Measurements from ENCODE around the gene DCUN1D1.
"Not testable (repeated sequence)": the region's sequence is repeated elsewhere in the genome, so short reads cannot be mapped to it uniquely, and the experiment has no call there.

DCUN1D1 gene

GRCh38 chr3:182980204-182981037 is at the start of gene DCUN1D1:
DCUN1D1 (minus strand) TSS chr3:182980538; CDS start chr3:182980489, 49 bp downstream.
- peak; percentile 77 for DNase-seq

DNA sequence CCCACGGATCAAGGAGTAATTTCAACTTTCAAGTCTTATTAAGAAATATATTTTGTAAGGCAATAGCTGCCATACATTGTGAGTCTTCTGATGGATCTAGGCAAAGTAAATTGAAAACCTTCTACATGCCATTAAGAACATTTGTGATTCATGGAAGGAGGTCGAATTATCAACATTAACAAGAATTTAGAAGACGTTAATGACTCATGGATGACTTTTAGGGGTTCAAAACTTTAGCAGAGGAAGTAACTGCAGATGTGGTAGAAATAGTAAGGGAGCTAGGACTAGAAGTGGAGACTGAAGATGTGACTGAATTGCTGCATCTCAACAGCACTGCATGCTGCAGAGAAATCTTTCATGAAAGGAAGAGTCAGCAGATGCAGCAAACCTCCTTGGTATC is 48.1 kb upstream of the DCUN1D1 start:
- DNase-seq = no peak

- DNase-seq = no peak
Measured at GRCh38 chr3:183027276-183027675, 46.9 kb upstream of the DCUN1D1 start.

DNA sequence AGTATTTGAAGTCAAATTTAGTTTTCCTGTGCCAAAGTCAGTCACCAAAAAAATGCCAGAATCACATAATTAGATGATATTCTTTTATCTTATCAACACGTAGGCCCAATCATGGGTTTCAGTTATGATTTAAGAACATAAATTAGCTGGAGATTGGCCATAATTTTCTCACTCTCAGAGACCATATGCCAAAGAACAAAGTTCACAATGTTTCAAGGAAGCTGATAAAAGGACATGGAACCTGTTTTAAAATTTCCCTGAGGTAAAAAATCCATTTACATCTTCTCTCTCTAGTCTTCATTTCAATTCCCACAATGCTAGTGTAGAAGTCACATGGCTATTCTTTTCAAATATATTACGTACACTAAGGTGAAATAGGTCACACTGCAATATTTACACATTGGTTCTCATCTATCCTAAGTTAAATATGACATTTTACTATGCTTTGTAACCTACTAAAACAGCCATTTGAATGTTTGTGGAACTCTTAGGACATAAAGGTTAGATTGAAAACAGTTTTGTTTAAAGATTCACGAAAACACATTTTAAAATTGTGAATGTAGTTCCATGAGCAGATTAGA is 42.7 kb upstream of the DCUN1D1 start:
- DNase-seq = no peak

DNA sequence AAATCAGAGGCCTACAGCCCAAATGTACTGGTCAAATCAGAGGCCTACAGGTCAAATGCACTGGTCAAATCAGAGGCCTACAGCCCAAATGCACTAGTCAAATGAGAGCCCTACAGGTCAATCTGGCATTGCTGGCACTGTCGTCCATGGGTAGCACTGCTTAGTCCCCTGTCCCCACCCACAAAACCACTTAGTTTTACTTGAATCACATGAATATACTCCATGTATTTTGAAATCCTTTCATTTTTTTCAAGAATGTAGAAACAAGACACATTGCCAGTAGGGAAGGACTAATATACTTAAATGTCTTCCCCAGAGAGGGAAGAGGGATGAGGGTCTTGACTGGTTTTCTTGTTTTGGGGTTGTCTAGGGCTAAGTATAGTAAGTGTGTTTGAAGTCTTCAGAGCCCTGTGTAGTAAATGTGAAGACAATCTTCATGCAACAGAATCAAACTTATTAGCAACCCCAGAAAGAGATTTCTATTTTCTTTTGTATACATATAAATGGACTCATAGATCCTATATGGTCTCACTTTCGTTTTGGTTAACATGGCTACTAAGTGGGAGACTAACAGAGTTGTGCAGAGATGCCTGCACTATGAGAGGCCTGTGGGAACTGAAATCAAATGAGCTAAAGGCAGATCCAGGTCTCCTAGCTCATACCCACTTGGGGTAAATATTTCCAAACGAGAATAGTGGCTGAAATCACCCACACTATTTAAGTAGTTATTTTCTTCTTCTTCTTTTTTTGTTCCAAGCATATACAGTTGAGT is 38.3 kb upstream of the DCUN1D1 start:
- no peak for DNase-seq

GRCh38 chr3:183015185-183015584 is 34.8 kb upstream of the DCUN1D1 start:
- DNase-seq = no peak

GRCh38 chr3:183013856-183014255 is 33.5 kb upstream of the DCUN1D1 start:
- DNase-seq = no peak

- no peak for DNase-seq
Measured at GRCh38 chr3:183013074-183013473, 32.7 kb upstream of the DCUN1D1 start.

DNA sequence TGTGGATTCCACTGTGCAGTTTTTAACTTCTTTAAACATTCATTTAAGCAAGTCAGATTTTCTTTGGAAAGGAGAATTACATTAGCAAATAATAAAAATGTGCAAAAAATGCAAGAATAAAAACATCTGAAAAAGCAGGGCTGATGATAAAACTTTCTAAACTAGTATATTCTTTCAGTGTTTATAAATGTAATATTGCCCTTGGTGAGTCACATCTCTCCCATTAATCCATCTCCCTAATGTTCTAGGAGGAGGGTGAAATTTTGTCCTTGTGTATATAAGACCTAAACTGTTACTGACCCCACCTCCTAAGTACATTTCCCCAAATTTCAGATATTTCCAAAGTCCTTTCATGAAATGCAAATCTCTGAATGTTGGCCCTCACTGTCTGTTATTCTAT is 28.5 kb upstream of the DCUN1D1 start:
- no peak for DNase-seq

GRCh38 chr3:183008303-183008702 is 28.0 kb upstream of the DCUN1D1 start:
- no peak for DNase-seq

GRCh38 chr3:183006396-183007002 is 26.2 kb upstream of the DCUN1D1 start:
- no peak for DNase-seq

DNA sequence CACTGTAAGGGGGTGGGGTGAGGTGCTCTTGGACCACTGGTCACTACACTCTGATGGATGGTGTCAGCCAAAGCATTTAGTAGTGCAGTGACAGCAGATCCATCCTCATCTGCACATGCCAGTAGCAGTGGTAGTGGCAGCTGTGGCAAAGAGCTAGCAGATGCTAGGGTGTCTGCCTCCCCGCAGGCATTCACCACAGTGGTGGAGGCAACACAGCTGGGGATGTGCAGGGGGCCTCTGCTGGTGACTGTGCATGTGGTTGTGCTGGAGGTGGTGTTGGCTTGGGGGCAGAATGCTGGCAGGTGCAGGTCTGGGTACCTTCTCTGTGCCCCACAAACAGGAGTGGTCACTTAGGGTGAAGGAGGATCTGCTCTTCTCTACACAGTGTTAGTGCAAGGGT is 19.4 kb upstream of the DCUN1D1 start:
- no peak for DNase-seq

GRCh38 chr3:182993486-182994201 is 13.3 kb upstream of the DCUN1D1 start:
- DNase-seq = not testable (repeated sequence)

DNA sequence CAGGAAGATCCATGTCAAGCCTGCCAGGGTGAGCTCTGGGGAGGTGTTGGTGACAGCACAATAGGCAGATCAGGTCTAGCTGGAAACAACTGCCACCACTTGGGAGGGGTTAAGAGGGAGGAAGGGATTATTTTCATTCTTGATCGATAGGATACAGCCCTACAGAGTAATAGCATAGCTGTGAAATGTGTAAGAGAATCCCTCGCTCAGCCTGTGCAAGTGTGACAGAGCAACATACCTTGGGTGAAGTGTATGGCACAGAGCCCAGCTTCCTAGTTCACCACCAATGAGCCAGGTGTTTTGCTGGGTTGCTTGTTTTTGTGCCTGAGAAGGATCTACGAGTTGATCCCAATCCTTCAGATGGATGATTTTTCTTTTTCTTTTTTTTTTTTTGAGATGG is 9.2 kb upstream of the DCUN1D1 start:
- DNase-seq = no peak

- no peak for DNase-seq
Measured at GRCh38 chr3:182986021-182986420, 5.7 kb upstream of the DCUN1D1 start.

DNA sequence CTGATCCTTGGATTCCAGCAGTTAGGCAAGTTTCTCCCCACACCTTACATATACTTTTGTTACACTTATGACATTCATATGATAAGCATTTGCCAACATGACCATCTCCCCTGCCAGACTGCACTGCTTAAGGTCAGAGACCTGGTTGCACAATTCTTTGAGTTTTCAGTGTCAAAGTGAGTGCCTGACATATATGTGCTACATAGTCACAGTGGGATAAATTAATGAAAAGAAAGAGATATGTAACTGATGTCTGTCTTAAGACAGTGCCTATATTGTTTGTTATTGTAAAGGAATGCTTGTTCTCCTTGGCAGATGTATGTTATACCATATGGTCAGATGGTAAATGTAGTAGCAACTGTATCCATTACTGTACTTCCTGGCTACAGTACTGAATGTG is 3.5 kb upstream of the DCUN1D1 start:
- DNase-seq = no peak

DNA sequence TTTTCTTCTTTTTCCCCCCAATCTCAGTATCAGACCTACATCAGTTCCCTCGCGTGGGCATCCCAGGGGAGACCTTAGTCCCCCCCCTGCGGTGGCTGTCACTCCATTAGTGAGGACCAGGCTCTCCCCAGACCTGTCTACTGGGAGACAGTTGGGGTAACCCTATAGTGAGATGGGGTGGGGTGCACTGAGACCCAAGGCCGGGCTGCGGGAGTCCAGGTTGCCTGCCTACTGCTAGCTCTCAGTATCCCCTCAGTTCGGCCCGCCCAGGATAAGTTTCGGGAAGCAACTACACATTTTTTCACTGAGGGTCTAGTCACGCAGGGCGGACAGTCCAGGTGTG is 671 bp upstream of the DCUN1D1 start:
- no peak for DNase-seq

DNA sequence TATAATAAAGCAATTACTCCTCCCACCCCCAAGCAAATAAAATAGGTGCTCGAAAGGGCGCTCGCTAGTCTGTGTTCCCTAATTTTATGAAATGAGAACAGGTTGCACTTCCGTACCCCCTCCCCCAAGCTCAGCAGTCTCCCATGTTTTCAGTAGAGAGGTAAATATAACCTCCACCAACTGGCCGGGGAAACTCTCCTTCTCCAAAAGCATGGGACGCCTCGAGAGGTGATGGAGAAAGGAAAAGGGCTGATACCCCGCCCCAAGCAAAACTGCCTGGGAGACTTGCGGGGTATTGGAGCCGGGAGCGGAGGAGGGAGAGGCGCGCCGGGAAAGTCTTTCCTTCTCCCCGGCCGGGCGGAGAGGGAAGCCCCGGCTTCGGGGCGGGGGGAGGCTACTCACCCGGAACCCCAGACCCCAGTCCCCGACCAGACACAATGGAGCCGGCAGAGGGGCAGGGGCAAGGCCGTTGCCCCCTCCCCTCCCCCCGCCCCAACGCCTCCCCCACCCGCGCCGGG is 605 bp downstream of the DCUN1D1 start:
- peak; percentile 44 for DNase-seq

- no peak for DNase-seq
Measured at GRCh38 chr3:182979103-182979673, 1.1 kb downstream of the DCUN1D1 start.

- no peak for DNase-seq
Measured at GRCh38 chr3:182978387-182978786, 2.0 kb downstream of the DCUN1D1 start.

- no peak for DNase-seq
Measured at GRCh38 chr3:182973047-182973446, 7.3 kb downstream of the DCUN1D1 start.

DNA sequence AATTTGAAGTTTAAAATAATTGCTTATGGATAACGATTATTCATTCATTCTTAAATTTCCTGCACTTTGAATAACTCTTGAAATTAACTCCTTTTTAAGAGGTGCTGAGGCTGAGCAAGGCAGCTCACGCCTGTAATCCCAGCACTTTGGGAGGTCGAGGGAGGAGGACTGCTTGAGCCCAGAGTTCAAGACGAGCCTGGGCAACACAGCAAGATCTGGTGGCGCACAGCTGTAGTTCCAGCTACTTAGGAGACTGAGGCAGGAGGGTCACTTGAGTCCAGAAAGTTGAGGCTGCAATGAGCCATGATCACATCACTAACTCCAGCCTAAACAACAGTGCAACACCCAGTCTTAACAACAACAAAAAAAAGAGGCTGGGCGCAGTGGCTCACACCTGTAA is 8.0 kb downstream of the DCUN1D1 start:
- no peak for DNase-seq

Data from NCI-H2227 treated with DMSO at 0.1 percent for 48 hours (cell line).